Renal cortex interstitium (tissue), 11 donors: Measurements from ENCODE around the gene MYRIP. TPM values are rescaled to one million over a fixed set of nuclear protein-coding genes. Genes with fewer than 3 reads are reported as not detected.

Experiments
- DNase-seq, 11 donors: peaks; one replicate each; pipeline ENCODE4 v3.0.0-alpha.2; 2013; ENCODE audit warnings: low read depth in 9 of 11, low spot score in 4 of 11; ENCODE audit errors: extremely low read depth in 1 of 11
- polyA plus RNA-seq, 3 donors: library from polyadenylated mRNA; unstranded; fragments of 120-200 nt; gene quantifications; one replicate each; pipeline ENCODE4 v1.2.1, GENCODE V29; 2013; ENCODE audit not compliant: insufficient read length in 3 of 3

Gene MYRIP
- polyA plus RNA-seq, 3 donors: 1.9 to 2.3 (median 2.0) TPM

DNA sequence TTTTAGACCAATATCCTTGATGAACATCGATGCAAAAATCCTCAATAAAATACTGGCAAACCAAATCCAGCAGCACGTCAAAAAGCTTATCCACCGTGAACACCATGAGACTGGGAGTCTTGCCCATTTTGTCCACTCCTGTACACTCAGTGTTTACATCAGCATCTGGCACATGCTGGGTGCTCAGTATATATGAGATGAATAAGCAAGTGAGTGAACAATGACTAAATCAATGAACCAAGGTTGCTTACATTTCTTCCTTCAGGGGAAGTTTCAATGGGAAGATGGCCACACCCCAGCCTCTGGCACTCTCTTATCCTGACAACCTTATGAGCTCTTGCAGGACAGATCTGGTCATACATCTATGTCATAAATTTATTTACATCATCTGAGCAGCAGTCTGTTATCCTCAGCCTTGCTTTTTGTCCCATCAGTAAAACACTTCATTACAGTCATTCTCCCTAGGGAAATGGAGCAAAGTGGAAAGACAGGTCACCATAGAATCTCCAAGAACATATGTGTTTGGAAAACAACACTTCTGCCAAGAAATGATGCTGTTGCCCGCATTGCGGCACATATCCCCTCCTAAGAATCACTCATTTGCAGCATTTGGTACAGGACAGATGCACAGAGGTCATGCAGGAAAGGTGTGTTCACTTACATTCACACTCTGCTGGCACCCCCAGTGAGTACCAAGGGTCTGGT is 328.3 kb downstream of the MYRIP start:
- no peak for DNase-seq

DNA sequence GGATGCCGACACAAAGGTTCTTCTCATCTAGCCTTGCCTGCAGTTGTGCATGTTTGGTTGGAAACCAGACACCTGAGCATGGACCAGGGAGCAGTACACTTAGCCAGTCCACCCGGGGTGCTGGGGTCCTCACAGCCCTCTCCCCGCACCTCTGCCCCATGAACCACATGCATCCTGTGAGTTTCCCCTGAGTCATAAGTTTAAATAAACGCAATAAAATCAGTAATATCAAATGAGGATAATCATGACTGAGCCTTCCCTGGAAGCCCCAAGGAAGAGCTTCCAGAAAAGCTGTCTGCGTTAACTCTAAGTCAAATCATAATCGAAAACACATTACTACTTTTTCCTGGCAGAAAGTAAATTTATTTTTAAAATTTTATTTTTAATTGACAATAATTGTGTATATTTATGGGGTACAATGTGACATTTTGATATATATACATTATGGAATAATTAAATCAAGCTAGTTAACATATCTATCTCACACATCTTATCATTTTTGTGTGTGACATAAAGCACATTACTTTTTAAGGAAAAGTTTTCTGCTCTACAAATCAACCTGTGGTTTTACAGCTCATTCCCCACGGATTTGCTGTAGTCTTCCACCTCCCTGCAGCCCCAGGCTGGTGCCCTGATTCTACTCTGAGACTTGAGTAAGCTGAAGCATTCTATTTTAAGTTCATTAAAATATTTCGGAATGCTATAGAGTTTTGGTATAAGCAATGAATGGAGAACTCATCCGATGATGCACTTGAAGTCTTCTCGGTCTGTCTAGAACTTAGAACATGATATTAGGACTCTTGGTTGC is 334.1 kb downstream of the MYRIP start:
- no peak for DNase-seq

DNA sequence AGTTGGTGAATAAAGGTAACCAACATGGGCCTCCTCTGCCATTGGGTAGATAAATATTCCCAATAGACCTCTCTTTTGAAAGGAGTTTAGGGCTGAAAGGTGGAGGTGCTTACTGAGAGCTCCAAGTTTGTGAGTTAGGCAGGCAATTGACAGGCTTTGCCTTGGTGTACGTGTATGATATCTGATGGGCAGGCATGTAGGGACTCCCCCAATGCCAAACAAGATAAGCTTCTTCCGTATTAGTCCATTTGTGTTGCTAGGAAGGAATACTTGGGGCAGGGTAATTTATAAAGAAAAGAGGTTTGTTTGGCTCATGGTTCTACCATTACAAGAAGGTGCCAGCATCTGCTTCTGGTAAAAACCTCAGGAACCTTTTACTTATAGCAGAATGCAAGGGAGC is 339.4 kb downstream of the MYRIP start:
- no peak for DNase-seq

DNA sequence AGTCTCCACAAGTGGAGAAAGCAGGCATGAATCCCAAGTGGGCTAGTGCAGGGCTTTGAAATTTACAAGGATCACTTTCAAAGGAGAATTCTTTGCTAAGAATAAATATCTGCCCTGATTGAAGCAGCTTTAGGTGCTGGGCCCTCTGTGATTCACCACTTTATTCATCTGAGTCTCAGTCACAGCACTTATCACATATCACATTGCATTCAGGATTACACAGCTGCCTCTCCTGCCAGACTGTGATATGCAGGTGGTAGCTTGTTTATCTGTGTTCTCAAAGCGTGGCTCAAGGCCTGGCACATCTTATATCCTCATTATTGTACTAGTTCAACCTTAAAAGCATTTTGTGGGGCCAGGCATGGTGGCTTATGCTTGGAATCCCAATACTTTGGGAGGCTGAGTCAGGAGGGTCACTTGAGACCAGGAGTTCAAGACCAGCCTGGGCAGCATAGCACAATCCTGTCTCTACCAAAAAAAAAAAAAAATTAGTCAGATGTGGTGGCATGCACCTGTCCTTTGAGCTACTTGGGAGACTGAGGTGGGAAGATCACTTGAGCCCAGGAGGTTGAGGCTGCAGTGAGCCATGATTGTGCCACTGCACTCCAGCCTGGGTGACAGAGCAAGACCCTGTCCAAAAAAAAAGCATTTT is 343.2 kb downstream of the MYRIP start:
- no peak for DNase-seq

DNA sequence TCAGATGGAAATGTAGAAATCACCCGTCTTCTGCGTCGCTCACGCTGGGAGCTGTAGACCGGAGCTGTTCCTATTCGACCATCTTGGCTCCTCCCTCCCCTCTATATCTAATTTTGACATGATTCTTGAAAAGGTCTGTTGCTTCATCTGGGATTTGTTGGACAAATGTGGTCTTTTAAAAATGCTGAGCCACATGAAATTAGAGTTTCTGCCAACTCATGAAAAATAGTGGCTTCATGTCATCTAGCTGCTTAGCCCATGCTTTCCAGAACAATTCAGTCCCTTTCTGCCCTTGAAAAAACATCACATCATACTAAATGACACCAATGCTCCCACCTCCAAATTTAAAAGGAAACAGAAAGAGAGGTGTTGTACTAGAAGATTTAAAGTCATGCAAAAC is 351.5 kb downstream of the MYRIP start:
- DNase-seq: no peak

DNA sequence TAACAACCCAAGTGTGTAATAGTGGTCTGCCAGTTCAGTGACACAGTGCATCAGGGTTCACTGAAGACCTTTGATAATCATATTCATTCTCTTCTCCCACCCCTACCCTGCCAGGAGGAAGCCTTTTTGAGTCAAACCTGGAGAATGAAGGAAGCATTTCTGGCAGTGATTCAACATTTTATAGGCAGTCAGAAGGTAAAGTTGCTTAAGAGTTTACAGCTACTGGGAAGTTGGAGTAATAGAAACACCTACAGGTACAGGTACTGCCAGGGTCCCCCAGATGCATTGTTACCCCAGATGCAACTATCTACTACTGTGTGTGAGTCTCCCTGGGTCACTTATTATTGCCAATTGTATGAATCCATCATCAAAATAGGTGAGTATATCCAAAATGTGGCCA is 353.2 kb downstream of the MYRIP start:
- no peak for DNase-seq

DNA sequence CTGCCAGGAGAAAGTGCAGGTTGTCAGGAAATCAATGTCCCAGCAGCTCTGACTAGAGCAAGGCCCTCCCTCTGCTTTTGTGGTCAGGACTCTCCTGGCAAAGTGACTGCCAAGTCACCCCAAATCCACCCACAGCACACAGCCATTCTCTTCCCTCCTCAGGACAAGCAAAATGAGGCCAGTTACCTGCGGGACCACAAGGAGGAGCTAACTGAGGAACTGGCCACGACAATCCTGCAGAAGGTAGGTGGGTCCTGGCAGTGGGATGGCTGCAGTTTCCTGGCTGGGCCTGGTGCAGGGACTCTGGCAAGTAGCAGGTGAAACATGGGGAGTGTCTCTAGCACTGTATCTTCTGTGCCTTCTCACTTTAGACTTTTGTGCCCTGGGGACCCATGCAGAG is 357.6 kb downstream of the MYRIP start:
- no peak for DNase-seq

DNA sequence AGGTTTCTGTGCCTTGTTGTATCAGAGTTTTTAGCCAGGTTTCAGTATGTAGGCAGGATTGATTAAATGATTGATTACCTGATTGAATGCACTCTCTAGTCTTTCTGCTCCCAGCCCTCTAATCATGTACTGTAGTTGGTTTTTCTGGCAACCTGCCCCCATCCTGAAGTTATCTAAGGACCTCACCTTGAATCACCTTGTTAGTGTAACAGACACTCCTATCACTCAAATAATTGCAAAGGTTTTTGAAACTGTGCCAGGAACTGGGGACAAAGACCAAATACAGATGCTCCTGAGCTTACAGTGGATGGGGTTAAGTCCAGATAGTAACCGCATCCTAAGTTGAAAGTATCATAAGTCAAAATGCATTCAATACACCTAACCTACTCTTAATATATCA is 358.5 kb downstream of the MYRIP start:
- no peak for DNase-seq

DNA sequence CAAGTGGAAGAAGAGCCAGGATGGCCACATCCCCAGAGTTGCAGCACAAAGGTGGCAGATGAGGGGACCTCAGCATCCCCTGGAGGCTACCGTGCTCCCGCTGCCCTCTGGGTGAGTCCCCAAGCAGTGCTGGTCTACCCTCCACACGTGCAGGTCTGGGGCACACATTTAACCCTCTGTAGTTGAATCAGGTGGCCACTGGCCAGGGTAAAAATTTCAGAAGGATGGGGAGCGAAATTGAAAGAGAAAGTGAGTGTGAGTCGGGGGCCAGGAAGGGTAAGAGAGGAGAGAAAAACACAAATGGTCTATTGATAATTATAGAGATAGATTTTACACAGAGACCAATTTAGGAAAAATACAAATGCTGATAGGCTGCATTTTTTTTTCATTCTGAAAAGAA is 360.6 kb downstream of the MYRIP start:
- no peak for DNase-seq

DNA sequence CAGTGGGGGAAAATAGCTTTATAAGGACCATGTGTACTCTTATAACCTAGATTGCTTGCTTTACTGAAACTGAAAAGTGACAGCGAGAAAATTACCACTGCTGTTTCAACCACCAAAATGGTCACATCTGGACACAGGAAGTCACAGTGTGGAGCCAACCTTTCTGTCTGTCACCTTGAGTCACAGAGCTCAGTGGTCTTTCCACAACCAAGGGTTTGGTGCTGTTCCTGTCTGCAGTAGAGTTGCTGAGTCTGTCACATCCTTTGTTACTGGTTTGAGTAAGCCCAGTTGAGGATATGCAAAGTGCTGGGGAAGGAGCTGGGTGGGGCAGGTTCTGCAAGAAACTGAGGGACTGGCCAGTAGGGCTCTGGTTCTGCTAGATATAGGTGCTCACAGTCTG is 361.0 kb downstream of the MYRIP start:
- DNase-seq: no peak

DNA sequence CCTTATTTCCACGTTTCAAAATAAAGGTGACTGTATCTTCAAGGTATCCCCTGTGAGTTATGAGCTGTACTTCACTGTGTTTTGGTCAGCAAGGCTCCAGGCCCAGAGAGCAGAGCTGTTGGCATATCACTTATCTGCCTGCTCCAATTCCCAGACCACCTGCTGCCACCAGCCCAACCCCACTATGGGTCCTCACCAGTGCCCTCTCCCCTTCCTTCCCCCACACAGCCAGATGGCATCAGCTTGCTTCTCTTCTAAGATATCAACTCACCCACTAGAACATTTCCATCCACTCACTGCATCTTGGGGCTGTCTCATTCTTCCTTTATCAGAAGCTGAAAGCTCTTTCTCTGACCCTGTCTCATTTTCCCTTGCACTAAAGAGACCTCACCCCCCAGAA is 363.2 kb downstream of the MYRIP start:
- DNase-seq: no peak

DNA sequence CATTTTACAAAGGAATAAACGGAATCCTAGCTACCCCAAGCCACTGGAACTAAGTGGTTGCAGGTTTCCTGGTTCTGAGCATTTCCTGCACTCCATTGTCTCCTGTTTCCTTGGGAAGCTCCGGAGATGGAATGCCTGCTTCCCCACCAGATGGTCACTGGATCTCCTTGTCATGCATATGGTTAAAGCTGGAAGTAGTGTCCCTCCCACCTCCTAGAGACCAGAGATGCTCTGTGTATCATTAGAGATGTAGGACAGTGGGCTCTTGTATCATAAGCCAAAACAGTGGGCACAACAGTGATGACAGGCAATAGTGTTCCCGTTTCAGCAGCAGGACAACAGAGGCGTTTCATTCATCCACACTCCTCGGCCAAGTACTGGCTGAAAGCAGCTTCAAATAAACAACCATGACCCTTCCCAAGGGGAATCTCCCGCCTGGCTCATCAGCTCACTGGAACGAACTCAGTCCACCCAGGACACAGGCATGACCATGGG is 363.9 kb downstream of the MYRIP start:
- no peak for DNase-seq

DNA sequence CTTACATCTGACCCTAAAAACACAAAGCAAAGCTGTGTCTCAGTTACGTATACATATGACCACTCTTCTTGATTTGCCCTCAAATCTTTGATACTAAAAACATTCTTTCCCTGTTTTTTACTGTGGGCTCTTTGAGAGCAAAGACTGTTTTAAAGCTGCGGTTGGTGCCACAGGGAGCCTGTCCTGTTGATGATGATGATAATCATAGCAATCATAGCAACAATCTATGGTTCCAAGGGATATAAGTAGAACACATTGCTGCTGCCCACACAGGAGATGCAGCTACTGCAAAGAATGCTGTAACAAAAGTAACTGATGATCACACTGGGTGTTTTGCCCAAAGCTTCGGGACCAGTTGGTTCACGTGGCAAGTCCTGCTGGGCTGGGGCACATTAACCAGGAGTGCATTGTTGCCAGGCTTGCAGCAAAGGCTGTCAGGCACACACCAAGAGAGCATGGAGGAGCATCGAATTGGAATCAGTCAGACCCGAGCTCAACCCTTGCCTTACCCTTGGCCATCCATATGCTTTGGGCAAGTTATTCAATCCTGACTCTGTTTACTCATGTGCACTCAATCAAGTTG is 368.7 kb downstream of the MYRIP start:
- DNase-seq: no peak

DNA sequence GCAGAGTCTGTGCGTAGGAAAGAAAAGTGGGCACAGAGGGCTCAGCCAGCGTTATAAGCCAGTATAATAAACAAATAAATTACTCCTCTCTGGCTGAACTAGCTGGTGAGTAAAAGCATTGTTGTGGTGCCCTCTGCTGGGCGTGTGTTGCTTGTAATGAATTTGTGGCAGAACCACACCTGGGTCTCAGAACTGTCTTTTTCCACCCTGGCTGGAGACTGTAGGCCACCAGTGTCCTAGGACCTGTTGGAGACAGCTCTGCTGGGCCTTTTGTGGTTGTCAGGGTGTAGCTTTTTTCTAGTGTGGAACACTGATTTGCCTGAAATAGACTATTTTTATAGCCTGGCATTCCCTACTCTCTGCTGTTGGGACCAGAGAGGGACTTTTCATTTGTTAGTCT is 369.6 kb downstream of the MYRIP start:
- peak; percentile 36 to 67 (median 58) for DNase-seq

DNA sequence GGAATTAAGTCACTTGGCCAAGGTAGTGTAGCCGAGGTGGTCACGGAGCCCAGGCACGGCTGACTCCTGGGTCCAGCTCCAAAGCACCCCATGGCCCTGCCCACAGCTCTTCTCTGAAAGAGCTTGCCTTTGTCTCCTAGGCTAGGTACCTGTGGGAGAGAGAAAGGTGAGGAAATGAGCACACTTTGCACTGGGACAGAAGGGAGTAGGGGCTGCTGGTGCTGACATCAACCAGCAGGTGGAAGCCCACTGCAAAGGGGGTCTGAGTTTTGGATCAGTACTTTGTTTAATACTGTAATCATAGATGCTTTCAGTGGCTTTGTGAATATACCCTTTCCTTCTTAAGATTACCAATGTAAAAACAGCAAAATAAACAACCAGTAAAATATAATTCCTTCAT is 371.8 kb downstream of the MYRIP start:
- DNase-seq: no peak

DNA sequence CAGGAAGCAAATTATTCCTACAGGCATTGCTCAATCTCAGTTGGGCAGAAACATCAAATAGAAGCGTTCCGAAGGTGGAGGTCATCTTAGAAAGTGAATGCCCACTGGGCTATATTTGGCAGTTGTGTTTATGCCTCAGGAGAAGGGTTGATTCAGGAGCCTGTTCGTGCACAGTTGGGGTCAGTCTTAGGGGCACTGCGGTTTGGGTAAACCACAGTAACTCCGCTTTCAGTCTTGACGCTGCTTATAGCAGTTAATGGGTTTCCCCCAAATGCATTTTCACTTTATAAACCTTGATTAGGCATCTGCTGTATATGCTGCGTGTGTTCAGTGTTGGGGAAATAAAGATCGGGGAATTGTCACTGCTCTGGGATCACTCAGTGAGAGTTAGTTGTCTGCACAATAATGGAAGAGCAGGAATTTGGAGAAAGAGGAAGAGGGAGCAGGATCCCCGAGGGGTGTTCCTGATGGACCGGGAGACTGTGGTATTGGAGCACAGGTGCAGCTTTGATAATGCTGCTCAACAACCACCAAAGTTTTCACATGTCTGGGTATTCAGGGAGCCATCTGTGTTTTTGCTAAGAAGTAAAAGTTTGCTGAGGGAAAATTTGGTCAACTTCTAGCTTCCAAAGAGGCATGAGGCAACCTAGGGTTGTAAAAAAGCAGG is 375.8 kb downstream of the MYRIP start:
- DNase-seq: no peak

DNA sequence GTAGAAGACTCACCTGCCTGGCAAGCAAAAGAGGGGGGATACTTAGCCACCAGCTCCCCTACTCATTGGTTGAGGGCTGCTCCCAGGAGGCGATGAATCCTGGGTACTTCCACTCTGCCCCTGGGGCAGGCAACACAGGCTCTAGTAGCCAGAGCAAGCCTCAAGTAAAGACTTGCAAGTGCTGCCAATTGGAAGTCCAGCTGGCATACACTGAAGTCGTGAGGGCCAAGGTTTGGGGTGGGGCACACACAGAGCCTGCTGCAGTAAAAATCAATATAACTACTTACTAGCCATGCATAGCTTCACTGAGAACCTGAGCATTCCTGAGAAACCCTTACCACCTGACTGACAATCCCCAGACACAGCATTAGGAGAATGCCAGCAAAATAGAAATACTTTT is 377.1 kb downstream of the MYRIP start:
- DNase-seq: no peak

DNA sequence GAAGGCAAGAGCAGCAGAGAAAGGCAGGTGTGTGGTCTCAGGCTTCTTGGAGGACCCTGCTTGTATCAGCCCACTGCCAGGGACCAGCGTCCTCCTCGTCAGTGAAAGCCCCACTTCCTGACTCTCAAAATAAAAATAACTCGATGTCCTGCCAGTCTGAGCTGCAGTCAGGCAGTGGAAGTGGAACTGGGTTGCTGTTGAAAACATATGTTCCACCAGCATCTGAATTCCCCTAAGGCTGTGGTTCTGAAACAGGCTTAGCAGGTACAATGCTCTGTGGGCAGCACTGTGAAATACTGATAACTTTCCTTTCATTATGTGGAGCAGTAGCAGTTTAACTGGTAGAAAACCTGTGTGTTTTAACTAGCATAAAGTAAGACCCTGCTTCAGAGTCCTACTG is 378.5 kb downstream of the MYRIP start:
- peak in 1 of 11 donors; percentile 5 for DNase-seq

DNA sequence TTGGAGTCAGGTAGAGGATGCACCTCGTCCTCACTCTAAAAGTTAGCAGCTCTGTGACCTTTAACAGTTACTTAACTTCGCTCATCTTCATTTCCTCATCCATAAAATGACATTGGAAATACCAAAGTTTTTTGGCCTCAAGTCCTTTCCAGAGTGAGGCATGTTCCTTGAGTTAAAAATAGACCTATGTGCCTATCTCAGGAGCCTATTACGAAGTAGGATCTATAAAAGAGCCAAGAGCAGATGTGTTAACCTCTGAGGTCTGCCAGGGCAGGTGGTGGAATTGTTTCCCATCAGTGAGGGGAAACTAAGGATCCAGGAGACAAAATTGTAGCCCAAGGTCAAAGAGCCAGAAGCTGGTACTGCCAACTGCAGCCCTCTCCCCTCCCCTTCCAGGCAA is 379.7 kb downstream of the MYRIP start:
- DNase-seq: no peak
